Keratinocyte (primary cell): ENCODE data around the gene ADAMTS15.

ENCODE experiments used
- EZH2 ChIP-seq: IDR thresholded peaks from one replicate; pipeline ENCODE4 v1.6.1; 2012; ENCODE audit warnings: inconsistent platforms, mild to moderate bottlenecking, low read length, moderate library complexity
- TF ChIP-seq, protein P1 (sequence below), 3 experiments: IDR thresholded peaks in 1 of 3; conservative IDR thresholded peaks in 1 of 3; optimal IDR thresholded peaks in 1 of 3; 2 replicates in 2 of 3; 3 replicates in 1 of 3; pipeline versions ENCODE3 to v1.5.1; 2011; ENCODE audit warnings: low read length in 3 of 3, mild to moderate bottlenecking in 3 of 3, moderate library complexity in 2 of 3, control low read depth in 1 of 3, inconsistent platforms in 1 of 3; ENCODE audit not compliant: insufficient read depth in 2 of 3; ENCODE audit errors: extremely low read depth in 1 of 3

DNA sequence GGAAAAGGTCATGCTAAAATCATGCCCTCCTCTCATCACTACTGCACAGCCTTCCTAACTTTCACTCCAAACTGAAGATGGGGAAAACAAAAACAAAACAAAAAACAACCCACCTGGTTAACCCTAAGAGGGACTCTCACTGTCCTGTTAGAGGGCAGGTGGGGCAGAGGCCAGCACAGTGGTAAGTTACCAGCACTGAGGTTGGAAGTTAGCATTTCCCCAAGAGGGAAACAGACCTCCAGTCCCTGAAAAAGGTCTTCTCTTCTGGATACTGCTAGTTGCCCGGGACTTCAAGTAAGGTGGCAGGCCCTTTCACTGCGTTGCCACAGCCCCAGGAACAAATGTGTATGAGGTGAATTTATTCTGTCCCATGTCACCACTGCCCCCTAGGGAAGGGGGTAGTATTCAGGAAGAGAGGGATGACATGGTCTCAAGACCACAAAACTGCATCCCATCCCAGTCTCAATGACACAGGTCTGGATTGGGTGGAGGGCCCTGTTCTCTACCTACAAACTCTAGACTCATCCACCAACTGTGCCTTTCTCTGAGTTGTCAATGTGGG is 19.2 kb upstream of the ADAMTS15 start:
- TF ChIP-seq, protein P1, sequence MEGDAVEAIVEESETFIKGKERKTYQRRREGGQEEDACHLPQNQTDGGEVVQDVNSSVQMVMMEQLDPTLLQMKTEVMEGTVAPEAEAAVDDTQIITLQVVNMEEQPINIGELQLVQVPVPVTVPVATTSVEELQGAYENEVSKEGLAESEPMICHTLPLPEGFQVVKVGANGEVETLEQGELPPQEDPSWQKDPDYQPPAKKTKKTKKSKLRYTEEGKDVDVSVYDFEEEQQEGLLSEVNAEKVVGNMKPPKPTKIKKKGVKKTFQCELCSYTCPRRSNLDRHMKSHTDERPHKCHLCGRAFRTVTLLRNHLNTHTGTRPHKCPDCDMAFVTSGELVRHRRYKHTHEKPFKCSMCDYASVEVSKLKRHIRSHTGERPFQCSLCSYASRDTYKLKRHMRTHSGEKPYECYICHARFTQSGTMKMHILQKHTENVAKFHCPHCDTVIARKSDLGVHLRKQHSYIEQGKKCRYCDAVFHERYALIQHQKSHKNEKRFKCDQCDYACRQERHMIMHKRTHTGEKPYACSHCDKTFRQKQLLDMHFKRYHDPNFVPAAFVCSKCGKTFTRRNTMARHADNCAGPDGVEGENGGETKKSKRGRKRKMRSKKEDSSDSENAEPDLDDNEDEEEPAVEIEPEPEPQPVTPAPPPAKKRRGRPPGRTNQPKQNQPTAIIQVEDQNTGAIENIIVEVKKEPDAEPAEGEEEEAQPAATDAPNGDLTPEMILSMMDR (optimal IDR thresholded peaks at IDR 0.05 in 1 of 3, IDR thresholded peaks at IDR 0.05 in 1 of 3, conservative IDR thresholded peaks at IDR 0.05 in 1 of 3; ENCODE audit: extremely low read depth in 1 of 3, insufficient read depth in 2 of 3, low read length in 3 of 3), result peak in 1 of 3 experiments; percentile 11
- TF ChIP-seq EZH2, result no peak
